Chondrocyte (in vitro differentiated cells): Measurements from ENCODE around the gene ZBTB22. TPM values are rescaled to one million over a fixed set of nuclear protein-coding genes. Genes with fewer than 3 reads are reported as not detected.

Experiments used
- DNase-seq: peaks from one replicate; pipeline ENCODE4 v3.0.0; 2021; ENCODE audit warnings: mixed read lengths, low spot score
- H3K27ac Mint-ChIP-seq: one replicate; pipeline ENCODE4 v1.8.0; 2021; ENCODE audit warnings: mild to moderate bottlenecking, moderate library complexity, mixed read lengths; ENCODE audit not compliant: unreplicated experiment
- H3K27me3 Mint-ChIP-seq: 2 replicates; pipeline ENCODE4 v1.8.0; 2021; ENCODE audit warnings: low read depth, mixed read lengths
- H3K36me3 Mint-ChIP-seq: 2 replicates; pipeline ENCODE4 v1.8.0; 2021; ENCODE audit warnings: low read depth, mixed read lengths
- H3K4me1 Mint-ChIP-seq: 2 replicates; pipeline ENCODE4 v1.8.0; 2021; ENCODE audit warnings: low read depth, mild to moderate bottlenecking, mixed read lengths
- H3K4me3 Mint-ChIP-seq: one replicate; pipeline ENCODE4 v1.8.0; 2021; ENCODE audit warnings: mild to moderate bottlenecking, moderate library complexity, mixed read lengths; ENCODE audit not compliant: unreplicated experiment
- H3K9me3 Mint-ChIP-seq: 2 replicates; pipeline ENCODE4 v1.8.0; 2021; ENCODE audit warnings: low read depth, mixed read lengths
- CTCF ChIP-seq: fragments of 200-600 bp; sonication (generic); IDR thresholded peaks from 2 replicates; pipeline ENCODE4 v1.5.0; 2021; ENCODE audit warnings: antibody characterized with exemption, mild to moderate bottlenecking, moderate library complexity
- total RNA-seq: library from RNA; stranded (reverse); gene quantifications from 3 replicates; pipeline ENCODE4 v1.2.1, GENCODE V29; 2021

The ZBTB22 gene
- total RNA-seq, 1 donor from 2014 or later, result 22.1 TPM

- H3K9me3 Mint-ChIP-seq, result no peaks in the 10 kb centered on the region
- peak overlapping the region; percentile 98 for H3K27ac Mint-ChIP-seq
- H3K4me3 Mint-ChIP-seq, result peak overlapping the region; percentile 97
- H3K4me1 Mint-ChIP-seq, result peaks cover 68% of the 10 kb centered on the region
- DNase-seq, result no peak
- no peak for TF ChIP-seq CTCF
- peaks cover 17% of the 10 kb centered on the region for H3K36me3 Mint-ChIP-seq
- no peaks in the 10 kb centered on the region for H3K27me3 Mint-ChIP-seq
These were observed 2.4 kb downstream of the ZBTB22 start for GRCh38 chr6:33314943-33315792.

- H3K27me3 Mint-ChIP-seq, result no peaks in the 10 kb centered on the region
These were observed 3.0 kb downstream of the ZBTB22 start for GRCh38 chr6:33314515-33314942.

GRCh38 chr6:33313709-33314514, 3.6 kb downstream of the ZBTB22 start, which contains the start of gene TAPBP:
Gene TAPBP (minus strand): TSS chr6:33314078. CDS start chr6:33314041, 37 bp downstream.
- Mint-ChIP-seq H3K27me3 (no peaks in the 10 kb centered on the region), H3K4me1 (peaks cover 56% of the 10 kb centered on the region), H3K4me3 (peak within 1 kb of the TSS; percentile 97), H3K27ac (peak within 1 kb of the TSS; percentile 98), H3K9me3 (no peaks in the 10 kb centered on the region), H3K36me3 (peaks cover 6% of the 10 kb centered on the region)
- no peak for DNase-seq
- TF ChIP-seq CTCF, result no peak

More at GRCh38 chr6:33314515-33314942, 3.0 kb downstream of the ZBTB22 start:
- no peak for TF ChIP-seq CTCF
- H3K27ac Mint-ChIP-seq, result peak overlapping the region; percentile 98
- no peaks in the 10 kb centered on the region for H3K9me3 Mint-ChIP-seq
- H3K4me1 Mint-ChIP-seq, result peaks cover 62% of the 10 kb centered on the region
- H3K4me3 Mint-ChIP-seq, result peak overlapping the region; percentile 97
- H3K36me3 Mint-ChIP-seq, result peaks cover 11% of the 10 kb centered on the region
- DNase-seq, result no peak

- no peak for DNase-seq
- Mint-ChIP-seq H3K36me3 (peaks cover 2% of the 10 kb centered on the region), H3K4me3 (peak overlapping the region; percentile 97), H3K27ac (peak overlapping the region; percentile 98), H3K4me1 (peaks cover 49% of the 10 kb centered on the region), H3K27me3 (no peaks in the 10 kb centered on the region), H3K9me3 (no peaks in the 10 kb centered on the region)
- TF ChIP-seq CTCF, result no peak
These were observed 4.3 kb downstream of the ZBTB22 start for GRCh38 chr6:33313105-33313708.
